GM12878 (cell line): ENCODE data around the gene CALM3. TPM values are rescaled to one million over a fixed set of nuclear protein-coding genes. Genes with fewer than 3 reads are reported as not detected.

Experiments used
- ATF3 ChIP-seq: IDR thresholded peaks from 2 replicates; pipeline ENCODE4 v1.6.1; 2011; ENCODE audit warnings: low read depth, mild to moderate bottlenecking, low read length, moderate library complexity, borderline replicate concordance; ENCODE audit errors: extremely low read depth
- EGR1 ChIP-seq, 2 experiments: IDR thresholded peaks; 1 replicate in 1 of 2; 2 replicates in 1 of 2; pipeline ENCODE4 v1.6.1; 2011 to 2012; ENCODE audit warnings: low read depth in 2 of 2, low read length in 2 of 2, borderline replicate concordance in 1 of 2, mild to moderate bottlenecking in 1 of 2, moderate library complexity in 1 of 2
- GATAD2B ChIP-seq: fragments of 450-650 bp; conservative IDR thresholded peaks from 2 replicates; pipeline ENCODE4 v1.6.1; 2017; ENCODE audit warnings: low read depth, mild to moderate bottlenecking, moderate library complexity
- HSF1 ChIP-seq: fragments of 150-350 bp; IDR thresholded peaks from 2 replicates; pipeline ENCODE4 v1.6.1; 2014; ENCODE audit warnings: mild to moderate bottlenecking, low read depth, low read length
- KLF5 ChIP-seq: fragments of 450-650 bp; IDR thresholded peaks from 2 replicates; pipeline ENCODE4 v1.6.1; 2014; ENCODE audit warnings: mild to moderate bottlenecking; ENCODE audit not compliant: partially characterized antibody
- MEF2B ChIP-seq: fragments of 450-650 bp; IDR thresholded peaks from 2 replicates; pipeline ENCODE4 v1.6.1; 2018; ENCODE audit warnings: mild to moderate bottlenecking, moderate library complexity; ENCODE audit not compliant: partially characterized antibody, poor library complexity, severe bottlenecking
- MYB ChIP-seq: fragments of 150-350 bp; IDR thresholded peaks from 2 replicates; pipeline ENCODE4 v1.6.1; 2014; ENCODE audit warnings: mild to moderate bottlenecking, low read depth, low read length, borderline replicate concordance
- NFIC ChIP-seq: IDR thresholded peaks from 2 replicates; pipeline ENCODE4 v1.6.1; 2012; ENCODE audit warnings: low read depth, mild to moderate bottlenecking, inconsistent platforms, low read length, moderate library complexity
- RAD51 ChIP-seq: fragments of 450-650 bp; IDR thresholded peaks from 2 replicates; pipeline ENCODE4 v1.6.1; 2016; ENCODE audit warnings: moderate library complexity, mild to moderate bottlenecking, inconsistent platforms
- RUNX3 ChIP-seq: IDR thresholded peaks from 2 replicates; pipeline ENCODE4 v1.6.1; 2012; ENCODE audit warnings: low read length, inconsistent platforms
- SIX5 ChIP-seq: IDR thresholded peaks from 2 replicates; pipeline ENCODE4 v1.6.1; 2011; ENCODE audit warnings: mild to moderate bottlenecking, low read depth, low read length, moderate library complexity; ENCODE audit not compliant: severe bottlenecking
- TCF12 ChIP-seq: IDR thresholded peaks from 2 replicates; pipeline ENCODE4 v1.6.1; 2011; ENCODE audit warnings: low read depth, mild to moderate bottlenecking, low read length
- polyA plus RNA-seq, 11 experiments: library from polyadenylated mRNA; depleted of rRNA in 4 of 11; unstranded in 6 of 11; stranded (reverse) in 5 of 11; fragments of >200 nt; fragmentation: Nextera tagmentation in 4 of 11; fragmentation: Illumina TruSeq in 1 of 11; extraction: Ambion mirVana in 4 of 11; extraction: Trizol in 1 of 11; gene quantifications; 1 replicate in 1 of 11; 2 replicates in 10 of 11; pipeline versions ENCODE4 v1.2.1 to v1.2.3, GENCODE V29; 2011 to 2016; ENCODE audit warnings: inconsistent platforms in 2 of 11, missing spikeins in 2 of 11, low read depth in 1 of 11
- total RNA-seq, 4 experiments: library from RNA; depleted of rRNA in 3 of 4; stranded (reverse); fragments of >200 nt in 3 of 4; fragmentation: Illumina TruSeq in 1 of 4; extraction: Trizol in 1 of 4; gene quantifications; 2 replicates each; pipeline versions ENCODE4 v1.2.1 to v1.2.3, GENCODE V29; 2013 to 2021
- TF ChIP-seq, protein P1 (sequence below), 3 experiments: IDR thresholded peaks in 2 of 3; conservative IDR thresholded peaks in 1 of 3; 2 replicates each; pipeline ENCODE4 v1.5.1; 2011; ENCODE audit warnings: low read depth in 3 of 3, low read length in 3 of 3, mild to moderate bottlenecking in 3 of 3, control low read depth in 2 of 3, moderate library complexity in 2 of 3, inconsistent platforms in 1 of 3, mixed read lengths in 1 of 3; ENCODE audit not compliant: control insufficient read depth in 2 of 3, insufficient read depth in 1 of 3; ENCODE audit errors: extremely low read depth in 1 of 3
- TF ChIP-seq, protein P2 (sequence below): fragments of 450-650 bp; IDR thresholded peaks from 2 replicates; pipeline ENCODE4 v1.6.1; 2017; ENCODE audit warnings: mild to moderate bottlenecking, moderate library complexity
- TF ChIP-seq, protein P3 (sequence below): fragments of 450-650 bp; formaldehyde crosslinking; IDR thresholded peaks from 2 replicates; pipeline ENCODE4 v1.5.0; 2022; ENCODE audit warnings: mild to moderate bottlenecking, missing genetic modification characterization

CALM3 gene
- total and polyA plus RNA-seq, 10 of the 15 experiments (the other 5 are each of a cell fraction or from before 2014, with no cell fraction given), result 164 to 849 (median 347) TPM

GRCh38 chr19:46624958-46625661 lies 24.0 kb downstream of the CALM3 start, which contains the start of gene PTGIR (continued):
- TF ChIP-seq EGR1 (IDR thresholded peaks at IDR 0.05; ENCODE audit: borderline replicate concordance in 1 of 2, low read depth in 2 of 2, low read length in 2 of 2), result no peak
- TF ChIP-seq RUNX3, result 0 out of 2 replicates have a peak, but pooled peaks have one; percentile 21
- TF ChIP-seq KLF5, result no peak
- TF ChIP-seq MYB, result no peak
- no peak for TF ChIP-seq ATF3
- no peak for TF ChIP-seq RAD51
- no peak for TF ChIP-seq TCF12
- TF ChIP-seq NFIC, result no peak
- TF ChIP-seq, protein P1, sequence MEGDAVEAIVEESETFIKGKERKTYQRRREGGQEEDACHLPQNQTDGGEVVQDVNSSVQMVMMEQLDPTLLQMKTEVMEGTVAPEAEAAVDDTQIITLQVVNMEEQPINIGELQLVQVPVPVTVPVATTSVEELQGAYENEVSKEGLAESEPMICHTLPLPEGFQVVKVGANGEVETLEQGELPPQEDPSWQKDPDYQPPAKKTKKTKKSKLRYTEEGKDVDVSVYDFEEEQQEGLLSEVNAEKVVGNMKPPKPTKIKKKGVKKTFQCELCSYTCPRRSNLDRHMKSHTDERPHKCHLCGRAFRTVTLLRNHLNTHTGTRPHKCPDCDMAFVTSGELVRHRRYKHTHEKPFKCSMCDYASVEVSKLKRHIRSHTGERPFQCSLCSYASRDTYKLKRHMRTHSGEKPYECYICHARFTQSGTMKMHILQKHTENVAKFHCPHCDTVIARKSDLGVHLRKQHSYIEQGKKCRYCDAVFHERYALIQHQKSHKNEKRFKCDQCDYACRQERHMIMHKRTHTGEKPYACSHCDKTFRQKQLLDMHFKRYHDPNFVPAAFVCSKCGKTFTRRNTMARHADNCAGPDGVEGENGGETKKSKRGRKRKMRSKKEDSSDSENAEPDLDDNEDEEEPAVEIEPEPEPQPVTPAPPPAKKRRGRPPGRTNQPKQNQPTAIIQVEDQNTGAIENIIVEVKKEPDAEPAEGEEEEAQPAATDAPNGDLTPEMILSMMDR (IDR thresholded peaks at IDR 0.05 in 2 of 3, conservative IDR thresholded peaks at IDR 0.05 in 1 of 3; ENCODE audit: control insufficient read depth in 2 of 3, extremely low read depth in 1 of 3, insufficient read depth in 1 of 3, low read depth in 3 of 3, low read length in 3 of 3), result no peak
- TF ChIP-seq SIX5, result no peak
- TF ChIP-seq MEF2B, result no peak
- TF ChIP-seq, protein P2, sequence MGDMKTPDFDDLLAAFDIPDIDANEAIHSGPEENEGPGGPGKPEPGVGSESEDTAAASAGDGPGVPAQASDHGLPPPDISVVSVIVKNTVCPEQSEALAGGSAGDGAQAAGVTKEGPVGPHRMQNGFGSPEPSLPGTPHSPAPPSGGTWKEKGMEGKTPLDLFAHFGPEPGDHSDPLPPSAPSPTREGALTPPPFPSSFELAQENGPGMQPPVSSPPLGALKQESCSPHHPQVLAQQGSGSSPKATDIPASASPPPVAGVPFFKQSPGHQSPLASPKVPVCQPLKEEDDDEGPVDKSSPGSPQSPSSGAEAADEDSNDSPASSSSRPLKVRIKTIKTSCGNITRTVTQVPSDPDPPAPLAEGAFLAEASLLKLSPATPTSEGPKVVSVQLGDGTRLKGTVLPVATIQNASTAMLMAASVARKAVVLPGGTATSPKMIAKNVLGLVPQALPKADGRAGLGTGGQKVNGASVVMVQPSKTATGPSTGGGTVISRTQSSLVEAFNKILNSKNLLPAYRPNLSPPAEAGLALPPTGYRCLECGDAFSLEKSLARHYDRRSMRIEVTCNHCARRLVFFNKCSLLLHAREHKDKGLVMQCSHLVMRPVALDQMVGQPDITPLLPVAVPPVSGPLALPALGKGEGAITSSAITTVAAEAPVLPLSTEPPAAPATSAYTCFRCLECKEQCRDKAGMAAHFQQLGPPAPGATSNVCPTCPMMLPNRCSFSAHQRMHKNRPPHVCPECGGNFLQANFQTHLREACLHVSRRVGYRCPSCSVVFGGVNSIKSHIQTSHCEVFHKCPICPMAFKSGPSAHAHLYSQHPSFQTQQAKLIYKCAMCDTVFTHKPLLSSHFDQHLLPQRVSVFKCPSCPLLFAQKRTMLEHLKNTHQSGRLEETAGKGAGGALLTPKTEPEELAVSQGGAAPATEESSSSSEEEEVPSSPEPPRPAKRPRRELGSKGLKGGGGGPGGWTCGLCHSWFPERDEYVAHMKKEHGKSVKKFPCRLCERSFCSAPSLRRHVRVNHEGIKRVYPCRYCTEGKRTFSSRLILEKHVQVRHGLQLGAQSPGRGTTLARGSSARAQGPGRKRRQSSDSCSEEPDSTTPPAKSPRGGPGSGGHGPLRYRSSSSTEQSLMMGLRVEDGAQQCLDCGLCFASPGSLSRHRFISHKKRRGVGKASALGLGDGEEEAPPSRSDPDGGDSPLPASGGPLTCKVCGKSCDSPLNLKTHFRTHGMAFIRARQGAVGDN, result peak; percentile 44; the same call in 1 of the 2 replicates
- no peak for TF ChIP-seq GATAD2B
- no peak for TF ChIP-seq HSF1
- TF ChIP-seq, protein P3, sequence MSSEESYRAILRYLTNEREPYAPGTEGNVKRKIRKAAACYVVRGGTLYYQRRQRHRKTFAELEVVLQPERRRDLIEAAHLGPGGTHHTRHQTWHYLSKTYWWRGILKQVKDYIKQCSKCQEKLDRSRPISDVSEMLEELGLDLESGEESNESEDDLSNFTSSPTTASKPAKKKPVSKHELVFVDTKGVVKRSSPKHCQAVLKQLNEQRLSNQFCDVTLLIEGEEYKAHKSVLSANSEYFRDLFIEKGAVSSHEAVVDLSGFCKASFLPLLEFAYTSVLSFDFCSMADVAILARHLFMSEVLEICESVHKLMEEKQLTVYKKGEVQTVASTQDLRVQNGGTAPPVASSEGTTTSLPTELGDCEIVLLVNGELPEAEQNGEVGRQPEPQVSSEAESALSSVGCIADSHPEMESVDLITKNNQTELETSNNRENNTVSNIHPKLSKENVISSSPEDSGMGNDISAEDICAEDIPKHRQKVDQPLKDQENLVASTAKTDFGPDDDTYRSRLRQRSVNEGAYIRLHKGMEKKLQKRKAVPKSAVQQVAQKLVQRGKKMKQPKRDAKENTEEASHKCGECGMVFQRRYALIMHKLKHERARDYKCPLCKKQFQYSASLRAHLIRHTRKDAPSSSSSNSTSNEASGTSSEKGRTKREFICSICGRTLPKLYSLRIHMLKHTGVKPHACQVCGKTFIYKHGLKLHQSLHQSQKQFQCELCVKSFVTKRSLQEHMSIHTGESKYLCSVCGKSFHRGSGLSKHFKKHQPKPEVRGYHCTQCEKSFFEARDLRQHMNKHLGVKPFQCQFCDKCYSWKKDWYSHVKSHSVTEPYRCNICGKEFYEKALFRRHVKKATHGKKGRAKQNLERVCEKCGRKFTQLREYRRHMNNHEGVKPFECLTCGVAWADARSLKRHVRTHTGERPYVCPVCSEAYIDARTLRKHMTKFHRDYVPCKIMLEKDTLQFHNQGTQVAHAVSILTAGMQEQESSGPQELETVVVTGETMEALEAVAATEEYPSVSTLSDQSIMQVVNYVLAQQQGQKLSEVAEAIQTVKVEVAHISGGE (CRISPR knock-in tag), result no peak
